GM23338 (cell line): ENCODE results near the gene CDC73.

ENCODE experiments used
- CREB1 ChIP-seq: fragments of 250-450 bp; sonication (Bioruptor Pico); IDR thresholded peaks from 2 replicates; pipeline ENCODE4 v1.5.0; 2020; ENCODE audit warnings: low read depth, mild to moderate bottlenecking, moderate library complexity
- CTCF ChIP-seq, 2 experiments: fragments of 200-600 bp in 1 of 2; sonication (generic) in 1 of 2; conservative IDR thresholded peaks; 2 replicates each; pipeline versions ENCODE4 v1.5.1 to v1.6.1; 2016 to 2017; ENCODE audit warnings: antibody characterized with exemption in 2 of 2, low read depth in 2 of 2, mild to moderate bottlenecking in 2 of 2, moderate library complexity in 1 of 2
- EZH2 ChIP-seq: fragments of 200-600 bp; sonication (generic); IDR thresholded peaks from one replicate; pipeline ENCODE4 v1.8.0; 2017; ENCODE audit warnings: antibody characterized with exemption, mild to moderate bottlenecking, low read depth; ENCODE audit not compliant: unreplicated experiment
- EZH2phosphoT487 ChIP-seq: fragments of 200-600 bp; sonication (generic); IDR thresholded peaks from one replicate; pipeline ENCODE4 v1.8.1; 2018; ENCODE audit warnings: antibody characterized with exemption; ENCODE audit not compliant: unreplicated experiment
- JUNB ChIP-seq: IDR thresholded peaks from one replicate; pipeline ENCODE4 v1.6.1; 2016; ENCODE audit warnings: antibody characterized with exemption; ENCODE audit not compliant: unreplicated experiment
- POLR2AphosphoS5 ChIP-seq: IDR thresholded peaks from 2 replicates; pipeline ENCODE4 v1.6.1; 2016; ENCODE audit warnings: antibody characterized with exemption, low read depth
- REST ChIP-seq: IDR thresholded peaks from one replicate; pipeline ENCODE4 v1.6.1; 2018; ENCODE audit warnings: antibody characterized with exemption; ENCODE audit not compliant: unreplicated experiment
- ZNF331 ChIP-seq: fragments of 250-450 bp; sonication (Bioruptor Pico); IDR thresholded peaks from 2 replicates; pipeline ENCODE4 v1.5.0; 2020; ENCODE audit warnings: low read depth, mild to moderate bottlenecking, moderate library complexity

DNA sequence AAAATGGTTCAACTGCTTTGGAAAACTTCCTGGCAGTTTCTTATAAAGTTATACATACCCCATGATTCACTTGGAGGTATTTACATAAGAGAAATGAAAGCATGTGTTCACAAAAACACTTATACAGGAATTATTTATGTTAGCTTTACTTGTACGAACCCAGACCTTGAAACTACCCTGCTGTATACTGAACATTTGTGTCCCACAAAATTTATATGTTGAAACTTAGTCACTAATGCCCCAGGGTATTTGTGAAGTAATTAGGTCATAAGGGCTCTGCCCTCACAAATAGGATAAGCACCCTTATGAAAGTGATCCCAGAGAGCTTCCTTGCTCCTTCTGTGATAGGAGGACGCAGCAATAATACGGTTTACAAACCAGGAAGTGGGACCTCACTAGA is 107.3 kb downstream of the CDC73 start:
- TF ChIP-seq EZH2phosphoT487 (no peak), POLR2AphosphoS5 (no peak), CTCF (conservative IDR thresholded peaks at IDR 0.05; ENCODE audit: low read depth in 2 of 2) (no peak), EZH2 (no peak), JUNB (no peak), CREB1 (no peak), REST (no peak), ZNF331 (CRISPR knock-in tag) (no peak)
